Measurements from ENCODE around the gene CHST5. TPM values are rescaled to one million over a fixed set of nuclear protein-coding genes. Genes with fewer than 3 reads are reported as not detected.

The CHST5 gene
- polyA plus RNA-seq, 3 donors = not detected

DNA sequence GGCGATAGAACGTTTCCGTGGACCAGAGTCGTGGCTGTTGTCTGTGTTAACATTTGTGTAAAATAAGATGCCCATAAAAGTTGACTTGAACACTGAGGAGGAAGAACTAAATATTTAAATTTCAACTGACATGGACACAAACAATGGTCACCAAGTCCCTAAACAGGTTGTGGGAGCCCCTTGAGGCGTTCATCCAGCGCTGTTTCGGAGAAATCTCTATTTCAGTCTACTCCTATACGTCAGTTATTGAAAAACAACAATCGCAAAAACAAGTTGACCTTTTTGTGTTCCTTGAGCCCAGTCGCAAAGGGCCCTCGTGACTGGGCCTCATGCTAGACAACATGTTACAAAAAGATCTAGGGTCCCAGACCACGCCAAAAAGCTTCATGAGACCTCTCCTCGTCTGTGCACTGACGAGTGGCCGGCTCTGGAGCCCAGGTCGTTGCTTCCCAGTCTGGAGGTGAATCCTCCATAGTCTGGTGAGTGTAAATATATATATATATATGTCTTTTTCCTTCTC lies 20.6 kb upstream of the CHST5 start:
- Mint-ChIP-seq H3K27ac (peak overlapping the region; percentile 9 to 89 (median 76)), H3K27me3 (ENCODE audit: low read depth in 3 of 3) (peaks cover 21 to 35% (median 31%) of the 10 kb centered on the region in 3 donors), H3K4me3 (peak overlapping the region; percentile 83 to 92), H3K36me3 (no peaks in the 10 kb centered on the region), H3K9me3 (peaks cover 0 to 3% (median 0%) of the 10 kb centered on the region in 7 donors), H3K4me1 (peaks cover 12% of the 10 kb centered on the region)
- peaks cover 15 to 20% of the 10 kb centered on the region in 2 donors for H3K4me1 ChIP-seq (ENCODE audit: control insufficient read depth in 1 of 2, insufficient read depth in 2 of 2, low read length in 2 of 2)
- WGBS (ENCODE audit: insufficient coverage) = 59% methylated on average over 10 of the region's 16 CpGs
- H3K27me3 ChIP-seq (ENCODE audit: control insufficient read depth in 2 of 2, insufficient read depth in 2 of 2, low read length in 2 of 2) = peaks cover 7 to 15% of the 10 kb centered on the region in 2 donors
- no peak for TF ChIP-seq CTCF (IDR thresholded peaks at IDR 0.05)
- DNase-seq = no peak
- H3K79me2 ChIP-seq (ENCODE audit: insufficient read depth, low read length) = no peaks in the 10 kb centered on the region
- no peaks in the 10 kb centered on the region for H3K9me3 ChIP-seq (replicated peaks in 1 of 2; ENCODE audit: control insufficient read depth in 1 of 2, insufficient read depth in 1 of 2, low read length in 2 of 2)
- H3K4me2 ChIP-seq (replicated peaks; ENCODE audit: extremely low read depth, low read length, poor library complexity, severe bottlenecking) = peak overlapping the region; percentile 97
- no peaks in the 10 kb centered on the region for H4K20me1 ChIP-seq (ENCODE audit: insufficient read depth, low read length)
- H3K9ac ChIP-seq (ENCODE audit: insufficient read depth, low read length, poor library complexity, severe bottlenecking) = peak overlapping the region; percentile 29
- H3K4me3 ChIP-seq (replicated peaks in 1 of 3; ENCODE audit: low read depth in 2 of 3, low read length in 3 of 3) = peak overlapping the region in 1 of 3 experiments; percentile 85
- peak overlapping the region; percentile 99 for H2AFZ ChIP-seq (ENCODE audit: insufficient read depth, low read depth, low read length, poor library complexity, severe bottlenecking)
- intact Hi-C loops (cut with micrococcal nuclease) = loop anchor here in 1 of 2 donors (5.0 kb wide), 1 partner anchor 39 kb away; no protein-coding TSS in a partner anchor
- no peaks in the 10 kb centered on the region for H3K36me3 ChIP-seq (replicated peaks in 1 of 2; ENCODE audit: control insufficient read depth in 1 of 2, insufficient read depth in 2 of 2, low read length in 2 of 2)
- H3K27ac ChIP-seq (ENCODE audit: low read depth in 1 of 2, low read length in 2 of 2) = no peak overlapping the region

GRCh38 chr16:75555707-75556430 lies 20.0 kb upstream of the CHST5 start, which contains the start of gene TMEM231:
TMEM231 (minus strand) TSS chr16:75556252; CDS start chr16:75556209, 43 bp downstream.
- H3K4me3 ChIP-seq (replicated peaks in 1 of 3; ENCODE audit: low read depth in 2 of 3, low read length in 3 of 3) = peak within 1 kb of the TSS; percentile 38 to 85 (median 46)
- DNase-seq = peak; percentile 88 to 90 (median 88)
- no peak for TF ChIP-seq CTCF (IDR thresholded peaks at IDR 0.05)
- H3K9ac ChIP-seq (ENCODE audit: insufficient read depth, low read length, poor library complexity, severe bottlenecking) = peak within 1 kb of the TSS; percentile 29
- no peak within 1 kb of the TSS for H3K27ac ChIP-seq (ENCODE audit: low read depth in 1 of 2, low read length in 2 of 2)
- intact Hi-C loops (cut with micrococcal nuclease) = loop anchor here in 1 of 2 donors (5.0 kb wide), 1 partner anchor 39 kb away; no protein-coding TSS in a partner anchor
- H2AFZ ChIP-seq (ENCODE audit: insufficient read depth, low read depth, low read length, poor library complexity, severe bottlenecking) = peak within 1 kb of the TSS; percentile 99
- peaks cover 12% of the 10 kb centered on the region for H3K4me1 Mint-ChIP-seq
- H3K4me1 ChIP-seq (ENCODE audit: control insufficient read depth in 1 of 2, insufficient read depth in 2 of 2, low read length in 2 of 2) = peaks cover 15 to 20% of the 10 kb centered on the region in 2 donors
- H3K4me2 ChIP-seq (replicated peaks; ENCODE audit: extremely low read depth, low read length, poor library complexity, severe bottlenecking) = peak within 1 kb of the TSS; percentile 97
- no peaks in the 10 kb centered on the region for H3K36me3 Mint-ChIP-seq
- WGBS (ENCODE audit: insufficient coverage) = under 1% methylated on average over 75 of the region's 75 CpGs
- no peaks in the 10 kb centered on the region for H4K20me1 ChIP-seq (ENCODE audit: insufficient read depth, low read length)
- no peaks in the 10 kb centered on the region for H3K9me3 ChIP-seq (replicated peaks in 1 of 2; ENCODE audit: control insufficient read depth in 1 of 2, insufficient read depth in 1 of 2, low read length in 2 of 2)
- peaks cover 16 to 35% (median 28%) of the 10 kb centered on the region in 3 donors for H3K27me3 Mint-ChIP-seq (ENCODE audit: low read depth in 3 of 3)
- H3K9me3 Mint-ChIP-seq = peaks cover 0 to 3% (median 0%) of the 10 kb centered on the region in 7 donors
- peak within 1 kb of the TSS; percentile 83 to 92 for H3K4me3 Mint-ChIP-seq
- H3K27me3 ChIP-seq (ENCODE audit: control insufficient read depth in 2 of 2, insufficient read depth in 2 of 2, low read length in 2 of 2) = peaks cover 7 to 15% of the 10 kb centered on the region in 2 donors
- peak within 1 kb of the TSS; percentile 9 to 89 (median 76) for H3K27ac Mint-ChIP-seq
- no peaks in the 10 kb centered on the region for H3K79me2 ChIP-seq (ENCODE audit: insufficient read depth, low read length)
- H3K36me3 ChIP-seq (replicated peaks in 1 of 2; ENCODE audit: control insufficient read depth in 1 of 2, insufficient read depth in 2 of 2, low read length in 2 of 2) = no peaks in the 10 kb centered on the region

Measured in CD14-positive monocyte (primary cell).